ENCODE data around the gene GPR68. TPM values are rescaled to one million over a fixed set of nuclear protein-coding genes. Genes with fewer than 3 reads are reported as not detected.

Gene GPR68, protein sequence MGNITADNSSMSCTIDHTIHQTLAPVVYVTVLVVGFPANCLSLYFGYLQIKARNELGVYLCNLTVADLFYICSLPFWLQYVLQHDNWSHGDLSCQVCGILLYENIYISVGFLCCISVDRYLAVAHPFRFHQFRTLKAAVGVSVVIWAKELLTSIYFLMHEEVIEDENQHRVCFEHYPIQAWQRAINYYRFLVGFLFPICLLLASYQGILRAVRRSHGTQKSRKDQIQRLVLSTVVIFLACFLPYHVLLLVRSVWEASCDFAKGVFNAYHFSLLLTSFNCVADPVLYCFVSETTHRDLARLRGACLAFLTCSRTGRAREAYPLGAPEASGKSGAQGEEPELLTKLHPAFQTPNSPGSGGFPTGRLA
- 1 to 10 TPM; 1.2 to 3.8 (median 2.2) TPM for polyA plus RNA-seq (ENCODE audit: insufficient read depth in 1 of 5, insufficient read length in 5 of 5, low replicate concordance in 1 of 5)
- long read RNA-seq, donor 1 = 0 reads
- long read RNA-seq, donor 2 = 0 reads
- long read RNA-seq, donor 3 = 0 reads
- long read RNA-seq, donor 4 = 0 reads
- long read RNA-seq, donor 5, partial matches to known transcripts = 0 of 1 reads
- long read RNA-seq, donor 5, other reads (novel, unspliced or antisense) = 0 of 1 reads
- long read RNA-seq, donor 6 = 0 reads
- long read RNA-seq, donor 7 = 0 reads
- long read RNA-seq, donor 8 = 0 reads

DNA sequence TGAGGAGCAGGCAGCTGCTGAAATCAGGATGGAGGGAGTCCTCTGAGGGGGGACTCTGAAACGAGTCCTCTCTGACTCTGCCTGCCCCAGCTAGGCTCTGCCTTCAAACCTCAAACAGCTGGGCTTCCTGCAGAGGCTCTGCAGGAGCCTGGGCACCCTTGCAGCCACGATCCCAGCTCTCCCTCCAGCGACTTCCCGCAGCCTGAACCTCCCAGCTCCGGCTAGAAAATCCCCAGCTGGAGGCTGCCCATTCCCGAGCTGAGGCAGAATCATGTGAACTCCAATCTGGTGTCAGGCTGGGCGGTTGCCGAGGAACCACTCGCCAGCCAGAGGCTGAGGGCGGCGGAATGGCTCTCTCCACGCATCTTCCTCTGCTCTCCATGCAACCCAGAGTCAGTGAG is at the start of gene GPR68:
TSS of gene GPR68 (minus strand) at position 204 of the 401 bp plus-strand sequence. CDS start 9,654 bp downstream, outside the sequence.
- peak in 1 of 2 donors; percentile 48 for DNase-seq

DNA sequence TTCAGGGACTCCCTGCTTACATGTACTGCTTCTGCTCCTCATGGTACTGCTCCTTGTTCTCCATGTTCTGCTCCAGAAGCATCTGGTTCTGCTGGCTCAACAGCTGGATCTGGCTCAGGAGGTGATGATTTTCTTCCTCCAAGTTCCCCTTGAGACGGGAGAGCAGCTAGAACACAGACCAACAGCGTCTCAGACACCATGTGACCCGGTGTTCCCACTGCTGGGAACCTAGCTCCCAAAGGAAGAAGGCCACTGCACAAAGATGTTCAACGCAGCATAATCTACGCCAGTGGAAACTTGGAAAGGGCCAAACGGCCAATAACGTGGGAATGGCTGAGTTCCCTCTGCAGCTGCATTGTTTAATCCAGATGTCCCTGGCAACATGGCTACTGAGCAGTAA is 49.6 kb upstream of the GPR68 start:
- no peak for DNase-seq

DNA sequence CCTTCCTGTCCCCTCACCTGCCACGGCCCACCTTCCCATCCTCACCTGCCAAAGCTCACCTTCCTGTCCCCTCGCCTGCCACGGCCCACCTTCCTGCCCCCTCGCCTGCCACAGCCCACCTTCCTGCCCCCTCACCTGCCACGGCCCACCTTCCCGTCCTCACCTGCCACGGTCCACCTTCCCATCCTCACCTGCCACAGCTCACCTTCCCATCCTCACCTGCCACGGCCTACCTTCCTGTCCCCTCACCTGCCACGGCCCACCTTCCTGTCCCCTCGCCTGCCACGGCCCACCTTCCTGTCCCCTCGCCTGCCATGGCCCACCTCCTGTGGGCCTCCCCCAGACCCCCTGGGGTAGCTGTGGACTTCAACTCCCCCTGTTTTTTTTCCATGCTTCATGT is 48.8 kb upstream of the GPR68 start:
- no peak for DNase-seq

DNA sequence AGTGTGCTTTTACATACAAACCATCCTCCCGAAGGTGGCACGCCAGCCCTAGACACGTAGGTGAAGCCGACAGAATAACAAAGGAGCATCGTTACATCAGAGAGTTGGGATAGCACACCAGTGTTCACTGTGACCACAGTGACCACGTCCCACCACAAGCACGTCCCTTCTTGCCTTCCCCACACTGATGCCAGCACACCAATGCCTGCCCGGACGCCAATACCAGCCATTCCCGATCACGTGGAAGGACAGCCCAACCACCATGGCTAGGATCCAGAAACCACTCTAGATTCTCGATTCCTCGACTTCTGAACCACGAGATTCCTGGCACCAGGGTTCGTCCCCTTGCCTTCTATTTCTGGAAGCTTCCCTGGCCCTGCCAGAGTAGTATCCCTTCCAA is 48.0 kb upstream of the GPR68 start:
- no peak for DNase-seq

DNA sequence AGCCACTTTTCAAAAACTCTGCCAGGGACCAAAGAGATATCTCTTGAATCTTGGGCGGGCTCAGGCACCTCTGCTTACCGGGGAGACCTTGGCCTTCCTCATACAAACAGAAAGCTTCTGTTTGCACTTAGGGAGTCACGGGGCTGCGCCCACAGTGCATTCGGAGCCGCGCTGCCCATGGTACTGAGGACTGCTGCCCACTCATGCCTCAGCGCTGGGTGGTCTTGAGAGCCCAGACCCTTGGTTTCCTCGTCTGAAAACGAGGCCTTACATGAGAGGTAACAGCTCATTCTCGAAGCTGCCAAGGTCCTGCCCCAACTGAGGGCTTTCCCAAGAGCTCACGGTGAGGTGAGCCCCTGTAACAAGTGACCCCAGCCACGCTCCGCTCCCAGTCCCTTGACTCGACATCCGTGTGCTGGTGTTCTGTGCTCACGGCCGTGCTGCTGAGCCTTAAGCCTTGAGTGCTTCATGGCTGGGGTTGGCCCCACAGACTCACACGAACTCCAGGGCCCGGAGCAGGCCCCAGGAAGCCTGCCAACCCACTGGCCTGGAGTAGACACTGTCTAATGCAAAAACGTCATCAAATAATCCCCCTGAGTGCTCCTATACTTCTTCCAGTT is 47.4 kb upstream of the GPR68 start:
- no peak for DNase-seq

DNA sequence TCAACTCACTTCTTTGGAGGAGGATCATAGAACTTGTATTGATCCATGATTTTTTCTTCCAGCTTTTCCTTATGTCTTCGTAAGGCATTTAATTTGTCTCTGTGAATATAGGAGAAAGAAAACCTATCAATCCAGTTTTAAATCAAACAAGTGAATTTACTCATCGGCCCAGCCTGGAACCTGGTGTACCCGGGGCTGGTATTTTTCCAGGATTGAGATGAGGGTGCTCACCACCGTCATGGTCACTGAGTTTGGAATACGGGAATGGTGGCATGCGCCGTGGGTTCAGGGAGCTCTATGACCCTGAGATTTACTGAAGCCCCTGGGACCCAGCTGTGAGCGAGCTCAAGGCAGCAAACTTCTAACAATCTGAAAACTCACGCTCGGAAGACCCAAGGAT is 46.5 kb upstream of the GPR68 start:
- DNase-seq = no peak

DNA sequence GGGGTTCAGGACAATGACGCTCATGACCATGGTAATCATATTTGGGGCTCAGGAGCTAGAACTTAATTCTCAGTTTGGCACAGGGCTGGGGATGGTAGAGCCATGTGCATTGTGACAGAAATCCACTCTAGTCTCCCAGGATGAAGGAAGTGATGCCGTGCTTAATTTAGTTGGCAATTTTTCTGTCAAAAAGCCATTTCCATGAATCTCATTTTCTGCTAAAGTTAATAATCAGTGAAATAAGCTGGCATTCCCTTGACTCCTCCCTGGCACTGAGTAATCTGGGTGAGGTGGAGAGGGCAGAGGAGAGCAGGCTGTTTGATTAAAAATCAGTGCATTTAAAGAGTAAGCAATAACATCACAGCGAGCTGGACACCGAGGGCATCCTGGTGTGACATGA is 45.0 kb upstream of the GPR68 start:
- no peak for DNase-seq

DNA sequence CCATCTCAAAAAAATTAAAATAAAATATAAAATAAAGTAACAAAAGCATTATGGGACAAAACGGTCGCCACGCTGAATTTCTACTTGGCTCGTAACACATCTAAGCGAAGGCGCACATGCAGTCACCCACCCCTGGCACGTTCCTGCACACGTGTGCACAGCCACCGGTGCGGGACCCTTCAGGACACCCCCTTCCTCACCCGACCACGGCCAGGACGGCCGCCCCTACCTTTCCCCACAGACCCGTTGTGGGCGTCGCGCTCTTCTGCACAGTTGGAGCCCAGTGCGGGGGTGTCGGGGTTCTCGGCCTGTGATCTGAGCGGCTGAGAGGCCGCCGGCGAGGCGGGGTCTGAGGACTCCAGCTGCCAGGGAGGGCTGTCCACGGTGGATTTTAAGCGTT is 44.4 kb upstream of the GPR68 start:
- DNase-seq = no peak

DNA sequence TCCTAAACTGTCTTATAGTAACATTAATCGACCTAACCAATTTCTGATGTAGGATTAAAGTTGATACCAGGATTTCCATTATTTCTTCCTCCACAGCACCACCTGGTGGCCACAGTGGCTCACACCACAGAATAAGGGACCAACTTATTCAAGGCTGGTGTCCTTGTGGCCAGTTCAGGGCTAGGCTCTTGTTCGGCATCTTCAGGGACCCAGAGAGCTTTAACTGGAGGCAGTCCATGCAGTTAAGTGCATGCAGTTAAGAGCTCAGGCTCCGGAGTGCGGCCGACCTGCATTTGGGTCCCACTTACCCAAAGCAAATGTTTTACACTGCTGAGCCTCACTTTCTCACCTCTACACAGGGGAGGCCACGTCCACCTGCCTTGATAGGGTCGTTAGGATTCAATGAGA is 42.0 kb upstream of the GPR68 start:
- DNase-seq = peak; percentile 44 to 65

DNA sequence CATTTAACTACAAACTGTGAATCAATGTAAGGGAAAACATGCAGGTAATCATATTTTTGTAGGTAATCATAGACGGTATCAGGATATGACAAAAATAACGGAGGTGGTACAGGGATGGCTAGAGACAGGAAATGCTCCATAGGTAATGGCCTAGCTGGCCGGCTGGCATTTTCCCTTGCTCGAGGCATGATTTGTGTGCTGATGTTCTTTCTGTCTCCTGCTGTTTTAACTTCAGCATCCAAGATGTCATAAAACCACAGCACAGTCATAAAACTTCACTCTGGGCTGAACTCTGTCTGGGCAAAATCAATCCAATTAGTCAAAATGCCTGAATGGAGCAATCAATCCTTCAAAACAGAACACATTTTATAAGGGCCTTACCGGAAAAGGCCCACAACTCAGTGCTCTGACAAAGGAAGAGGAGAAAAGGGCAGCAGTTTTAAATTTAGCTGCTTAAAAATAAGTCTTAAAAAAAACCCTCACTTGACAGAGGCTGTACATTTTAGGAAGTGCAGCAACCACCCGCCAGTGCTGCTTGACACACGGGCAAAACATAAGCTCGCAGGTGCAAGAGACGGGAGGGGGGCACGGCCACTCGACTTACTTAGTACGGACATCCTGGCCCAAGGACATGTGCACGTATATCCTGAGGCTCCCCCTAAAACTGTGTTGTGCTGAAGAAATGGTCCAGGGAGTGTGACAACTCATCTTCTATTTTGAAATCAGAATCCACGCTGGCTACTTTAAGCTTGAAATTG is 40.5 kb upstream of the GPR68 start:
- DNase-seq = no peak

DNA sequence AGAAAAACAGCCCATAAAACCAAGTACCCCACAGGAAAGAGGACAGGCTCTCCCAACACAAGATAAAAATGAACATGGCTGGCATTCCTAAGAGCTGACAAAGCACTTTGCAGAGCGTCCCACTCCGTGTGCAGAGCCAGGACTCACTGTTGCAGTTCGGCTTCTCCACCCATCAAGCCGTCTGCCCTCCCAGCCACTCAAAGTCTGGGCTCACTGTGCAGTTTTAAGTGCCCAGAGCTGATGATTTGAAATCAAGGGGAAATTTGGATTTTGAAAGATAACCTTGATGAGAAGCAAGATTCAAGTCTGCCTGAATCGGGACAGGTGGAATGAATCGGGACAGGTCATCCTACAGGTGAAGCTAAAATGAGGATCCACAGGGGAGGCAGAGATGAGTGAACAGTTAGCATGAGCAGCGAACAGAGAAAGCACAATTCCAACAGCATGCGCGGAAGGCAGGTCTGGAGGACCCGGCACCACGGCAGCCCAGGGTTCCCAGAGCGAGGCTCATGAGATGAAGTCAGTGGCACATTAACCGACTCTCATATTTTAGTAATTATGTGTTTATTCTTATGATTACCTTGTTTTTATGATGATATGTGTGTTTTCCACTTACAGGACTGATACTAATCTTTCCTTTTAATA is 39.8 kb upstream of the GPR68 start:
- DNase-seq = no peak

DNA sequence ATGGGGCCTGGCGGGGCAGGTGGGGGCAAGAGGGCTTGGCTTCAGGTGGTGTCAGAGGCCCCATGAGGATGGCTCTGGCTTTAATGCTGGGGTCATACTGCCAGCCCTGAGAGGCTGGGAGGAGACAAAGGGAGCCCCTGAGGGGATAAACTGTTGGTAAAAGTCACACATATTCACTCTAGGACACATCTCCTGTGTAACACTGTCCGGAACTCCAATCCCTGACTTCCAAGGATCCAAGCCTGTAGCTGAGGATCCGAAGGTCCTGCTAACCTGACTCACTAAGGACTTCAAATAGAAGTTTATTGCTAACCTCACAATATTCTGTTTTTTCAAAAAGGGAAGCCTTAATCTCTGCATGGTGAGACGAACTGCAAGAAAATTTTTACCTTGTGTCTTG is 39.2 kb upstream of the GPR68 start:
- no peak for DNase-seq

DNA sequence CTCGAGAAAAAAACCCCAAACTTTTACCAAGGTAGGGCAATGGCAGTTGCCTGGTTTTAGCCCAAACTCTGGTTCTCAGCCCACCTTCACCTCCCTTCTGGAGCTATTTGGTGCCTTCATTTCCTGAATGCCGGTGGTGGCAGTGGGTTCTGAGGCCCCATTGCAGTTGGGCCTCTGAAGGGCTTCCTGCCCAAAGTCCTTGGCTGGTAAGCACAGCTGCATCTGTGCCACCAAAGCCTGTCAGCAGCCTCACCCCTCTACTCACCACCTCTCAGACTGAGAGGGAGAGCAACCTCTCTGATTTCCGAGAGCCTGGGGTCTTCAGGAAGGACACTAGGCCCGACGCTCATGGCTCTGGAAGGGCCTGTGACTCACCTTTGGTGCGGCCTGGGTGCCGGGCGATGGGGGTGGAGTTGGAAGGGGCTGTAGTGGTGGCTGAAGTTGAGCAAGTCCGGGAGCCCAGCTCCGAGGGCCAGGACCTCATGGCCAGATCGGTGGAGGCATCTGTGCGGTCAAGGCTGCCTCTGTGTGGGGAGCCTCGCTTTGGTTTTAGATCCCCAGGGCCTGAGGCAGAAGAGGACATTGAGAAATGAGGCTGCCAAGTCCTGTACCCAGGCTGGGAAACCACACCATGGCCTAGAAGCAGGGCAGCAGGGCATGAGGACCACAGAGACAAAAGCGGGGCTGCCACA is 38.6 kb upstream of the GPR68 start:
- no peak for DNase-seq

DNA sequence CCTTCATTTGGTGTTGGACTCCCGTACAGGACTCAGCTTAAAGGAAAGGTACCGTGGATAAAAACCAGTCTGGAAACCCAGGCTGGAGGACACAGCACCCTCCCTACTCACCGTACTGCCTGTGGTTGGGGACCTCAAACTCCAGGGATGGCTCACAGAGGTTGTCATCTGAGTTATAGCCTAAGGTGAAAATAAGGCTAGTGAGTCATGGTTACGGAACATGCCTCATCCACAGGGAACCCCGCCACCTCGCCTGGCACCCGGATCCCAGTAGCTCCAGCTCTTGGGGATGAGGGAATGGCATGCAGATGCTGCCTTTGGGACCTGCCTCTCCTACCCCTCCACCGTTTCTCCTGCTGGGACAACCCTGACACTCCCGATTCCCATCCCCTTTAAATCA is 36.8 kb upstream of the GPR68 start:
- no peak for DNase-seq

DNA sequence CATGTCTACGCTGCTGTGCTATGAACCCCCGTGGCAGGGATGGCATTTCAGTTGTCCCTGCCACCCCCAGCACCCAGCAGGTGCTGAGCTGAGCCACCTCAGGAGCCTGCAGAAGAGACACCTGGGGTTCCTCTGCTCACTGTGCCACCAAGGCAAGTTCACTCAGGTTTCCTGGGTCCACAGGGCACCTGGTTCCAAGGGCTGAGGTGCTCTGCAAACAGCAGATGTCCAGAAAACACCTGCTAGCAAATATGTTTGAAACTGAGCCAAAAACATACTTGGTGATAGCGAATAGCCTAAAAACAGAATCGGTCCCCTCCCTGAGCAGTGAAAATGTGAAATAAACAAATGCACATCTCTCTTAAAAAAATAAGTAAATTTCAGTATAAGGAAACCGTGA is 35.6 kb upstream of the GPR68 start:
- DNase-seq = no peak

DNA sequence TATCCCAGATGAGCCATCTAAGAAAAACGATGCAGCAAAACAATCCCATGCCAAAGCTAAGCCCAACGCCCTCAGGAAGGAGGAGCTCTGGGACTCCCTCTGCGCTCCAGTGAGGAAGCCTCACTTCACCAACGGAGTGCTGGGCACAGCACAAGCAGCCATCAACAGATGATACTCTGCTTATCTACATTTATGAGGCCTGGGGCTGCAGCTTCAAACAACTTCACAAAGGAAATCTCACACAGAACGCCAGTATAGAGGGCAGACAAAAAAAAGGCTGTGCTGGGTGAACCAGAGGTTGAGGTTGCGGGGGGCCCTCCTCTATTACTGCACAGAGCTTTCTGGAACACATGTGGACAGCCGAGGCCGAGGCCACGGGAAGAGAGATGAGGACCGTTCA is 34.9 kb upstream of the GPR68 start:
- DNase-seq = no peak

DNA sequence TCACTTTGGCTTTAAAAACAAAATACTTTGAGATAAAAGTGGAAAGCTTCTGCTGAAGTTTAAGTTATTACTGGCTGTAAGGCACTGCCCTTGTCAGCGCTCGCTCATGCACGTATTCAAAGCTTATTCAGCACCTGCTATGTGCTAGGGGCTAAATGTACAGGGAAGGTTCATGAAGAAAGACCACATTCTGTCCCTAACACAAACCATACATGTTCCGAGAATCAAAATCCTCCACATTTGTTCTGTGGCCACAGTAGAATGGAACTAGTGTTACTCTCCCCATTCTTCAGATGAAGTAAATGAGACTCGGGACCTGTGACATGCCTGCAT is 33.8 kb upstream of the GPR68 start:
- no peak for DNase-seq

DNA sequence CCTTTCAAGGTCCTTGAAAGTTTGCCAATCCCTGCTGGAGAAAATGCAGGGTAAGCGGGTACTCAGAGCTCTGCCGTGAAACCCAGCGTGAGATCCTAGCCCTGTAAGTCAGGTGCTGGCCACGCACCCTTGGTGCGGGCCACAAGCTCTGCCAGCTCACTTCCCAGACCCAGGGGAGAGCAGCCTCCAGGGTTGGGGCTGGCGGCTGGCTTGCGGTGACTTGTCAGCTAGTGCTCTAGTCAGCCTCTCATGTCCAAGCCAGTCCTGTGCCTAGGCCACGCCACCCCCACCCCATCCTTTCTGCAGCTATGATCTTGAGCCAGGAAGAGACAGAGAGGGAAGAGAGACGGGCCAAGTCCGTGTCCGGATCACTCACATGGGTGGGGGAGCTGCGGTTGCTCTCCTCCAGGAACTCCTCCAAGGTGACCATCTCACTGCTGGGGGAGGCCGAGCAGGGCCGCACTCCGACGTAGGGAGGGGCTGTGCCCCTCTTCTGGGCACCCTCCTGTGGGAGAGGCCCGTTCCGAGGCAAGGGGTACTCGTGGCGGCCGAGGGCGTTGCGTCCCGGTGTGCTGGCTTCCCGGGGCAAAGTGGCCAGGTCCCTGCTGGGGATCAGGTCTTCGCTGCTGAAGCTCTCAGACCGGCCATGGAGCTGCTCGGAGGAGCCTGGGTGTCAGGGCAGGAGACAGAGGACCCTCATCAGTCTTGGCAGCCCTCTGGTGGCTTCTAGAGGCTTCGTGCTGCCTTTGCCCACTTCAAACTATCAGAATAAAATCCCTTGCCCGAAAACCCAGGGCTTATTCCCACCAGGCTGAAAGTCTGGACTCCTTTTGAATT is 33.3 kb upstream of the GPR68 start:
- DNase-seq = no peak

DNA sequence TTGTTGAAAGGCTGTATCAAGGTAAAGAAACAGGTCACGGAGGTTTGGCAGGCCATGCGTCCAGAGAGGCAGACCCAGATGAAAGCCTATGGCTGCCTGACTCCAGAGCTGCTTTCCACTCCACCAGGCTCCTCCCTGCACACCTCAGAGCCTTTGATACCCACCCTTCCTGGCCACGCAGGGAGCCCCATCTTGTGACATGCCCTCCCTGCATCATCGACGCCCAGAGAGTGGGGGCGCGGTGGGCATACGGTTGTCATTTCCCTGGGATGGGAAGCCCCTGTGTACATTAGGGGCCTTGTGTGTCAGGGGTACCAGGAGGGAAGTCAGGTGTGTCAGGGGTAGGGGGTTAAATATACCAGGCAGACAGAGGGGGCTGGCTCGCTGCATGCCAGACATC is 30.3 kb upstream of the GPR68 start:
- no peak for DNase-seq

DNA sequence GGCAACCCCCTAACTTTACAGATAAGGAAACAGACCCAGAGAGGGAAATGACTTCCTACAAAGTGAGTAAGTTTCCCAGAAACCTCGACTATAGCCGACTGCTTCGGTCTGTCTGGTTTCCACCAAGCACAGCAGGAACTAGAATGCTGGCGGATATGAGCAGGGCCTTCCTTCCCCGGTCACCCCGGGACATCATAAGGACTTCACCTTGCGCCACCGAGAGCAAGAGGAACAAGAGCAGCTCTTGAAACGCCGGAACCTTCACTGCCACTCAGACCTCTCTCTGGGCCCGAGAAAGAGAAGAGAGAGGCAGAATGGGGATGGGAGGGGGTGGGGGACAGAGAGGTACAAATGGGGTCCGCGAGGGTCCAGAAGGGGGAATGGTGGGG is 29.4 kb upstream of the GPR68 start:
- DNase-seq = no peak

Measured in right lung (tissue), 10 donors.